ENCODE data around the gene SNRPE.

Gene SNRPE

DNA sequence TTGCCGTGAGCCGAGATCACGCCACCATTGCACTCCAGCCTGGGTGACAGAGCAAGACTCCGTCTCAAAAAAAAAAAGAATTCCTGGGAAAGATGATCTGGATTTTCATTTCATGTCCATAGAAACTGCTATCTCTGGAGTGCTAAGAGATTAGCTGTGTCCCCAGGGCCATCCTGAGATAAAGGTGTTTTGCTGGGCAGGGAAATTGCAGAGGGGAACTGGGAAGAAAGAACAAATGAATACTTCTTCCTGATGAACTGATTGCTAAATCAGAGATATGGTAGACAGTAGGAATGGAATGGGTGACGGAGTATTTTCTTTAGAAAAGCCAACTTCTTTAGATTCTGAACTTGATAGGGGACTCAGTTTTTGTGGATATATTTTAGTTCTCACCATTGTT is 19.2 kb downstream of the SNRPE start:
- no peak for DNase-seq (ENCODE audit: low read depth)

DNA sequence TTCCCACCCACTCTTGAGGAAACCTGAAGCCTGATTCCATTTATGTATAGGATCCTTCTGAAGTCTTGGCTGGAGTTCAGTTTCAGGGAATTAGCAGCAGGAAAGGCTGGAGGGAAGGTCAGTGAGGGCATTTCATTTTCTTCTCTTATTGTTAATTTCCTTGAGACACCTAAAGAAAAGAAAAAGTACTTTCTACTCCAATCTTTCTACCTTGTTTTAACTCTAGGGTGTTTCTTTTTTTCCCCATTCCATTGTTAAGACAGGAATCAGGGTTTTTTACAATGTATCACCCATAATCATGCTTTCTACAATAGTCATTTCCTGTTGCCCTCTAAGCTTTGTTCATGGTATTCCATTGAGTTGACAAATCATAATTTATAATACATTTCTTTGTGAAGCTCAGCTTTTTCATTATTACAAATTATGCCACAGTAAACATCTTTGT is 27.4 kb downstream of the SNRPE start:
- no peak for DNase-seq (ENCODE audit: low read depth)

DNA sequence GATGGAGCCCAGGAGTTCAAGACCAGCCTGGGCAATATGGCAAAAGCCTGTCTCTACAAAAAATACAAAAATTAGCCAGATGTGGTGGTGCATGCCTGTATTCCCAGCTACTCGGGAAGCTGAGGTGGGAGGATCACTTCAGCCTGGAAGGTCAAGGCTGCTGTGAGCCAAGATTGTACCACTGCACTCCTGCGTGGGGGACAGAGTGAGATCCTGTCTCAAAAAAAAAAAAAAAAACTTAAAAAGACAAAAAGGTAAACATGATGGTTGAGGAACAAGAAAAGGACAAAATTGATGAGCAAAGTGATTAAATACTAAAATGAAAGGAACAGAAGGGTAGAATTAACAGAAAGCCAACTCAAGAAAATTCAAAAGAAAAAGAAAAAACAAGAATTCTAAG is 30.6 kb downstream of the SNRPE start:
- DNase-seq (ENCODE audit: low read depth): no peak

DNA sequence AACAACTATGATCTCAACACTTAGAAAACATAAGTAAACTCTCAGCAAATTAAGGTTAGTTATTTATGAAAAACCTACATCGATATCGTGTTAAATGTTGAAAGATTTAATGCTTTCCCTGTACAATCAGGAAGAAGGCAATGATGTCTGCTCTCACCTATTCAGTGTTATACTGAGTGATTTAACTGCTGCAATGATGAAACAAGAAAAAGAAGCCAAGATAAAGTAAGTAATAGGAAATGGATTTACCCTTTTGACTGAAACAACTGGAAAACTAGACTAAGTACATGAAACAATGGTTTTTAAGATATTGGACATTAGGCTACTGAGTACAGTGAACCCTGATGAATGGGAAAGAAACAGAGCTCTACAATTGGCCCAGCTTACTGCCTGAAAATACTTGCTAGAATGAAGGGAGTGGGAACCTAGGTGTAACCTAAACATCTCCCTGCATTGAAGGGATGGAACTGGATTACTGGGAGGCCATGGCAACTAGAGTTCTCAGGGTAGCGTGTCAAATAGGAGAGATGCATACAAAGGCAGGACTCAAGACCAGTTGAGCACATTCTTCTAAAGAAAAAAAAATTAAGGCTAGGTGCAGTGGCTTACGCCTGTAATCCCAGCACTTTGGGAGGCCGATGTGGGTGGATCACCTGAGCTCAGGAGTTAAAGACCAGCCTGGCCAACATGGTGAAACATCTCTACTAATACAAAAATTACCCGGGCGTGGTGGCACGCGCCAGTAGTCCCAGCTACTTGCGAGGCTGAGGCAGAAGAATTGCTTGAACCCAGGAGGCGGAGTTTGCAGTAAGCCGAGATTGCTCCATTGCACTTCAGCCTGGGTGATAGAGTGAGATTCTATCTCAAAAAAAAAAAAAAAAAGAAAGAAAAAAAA is 37.3 kb downstream of the SNRPE start:
- no peak for DNase-seq (ENCODE audit: low read depth)

DNA sequence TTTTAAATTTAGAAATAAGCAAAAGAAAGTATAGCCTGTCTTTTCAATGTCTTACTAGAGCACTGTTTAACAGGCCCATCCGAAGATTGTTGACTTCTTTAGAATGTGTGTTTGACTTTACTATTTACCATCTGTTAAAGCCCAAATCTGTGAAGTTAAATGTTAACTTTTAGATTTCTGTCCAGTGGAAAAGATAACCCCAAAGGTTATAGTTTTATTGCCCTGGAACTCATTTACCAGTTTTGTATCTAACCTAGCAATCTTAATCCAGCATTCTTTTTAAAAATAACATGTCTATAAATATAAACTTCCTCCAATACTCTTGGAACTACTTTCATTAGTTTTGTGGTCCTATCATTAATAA is 37.9 kb downstream of the SNRPE start:
- DNase-seq (ENCODE audit: low read depth): no peak

DNA sequence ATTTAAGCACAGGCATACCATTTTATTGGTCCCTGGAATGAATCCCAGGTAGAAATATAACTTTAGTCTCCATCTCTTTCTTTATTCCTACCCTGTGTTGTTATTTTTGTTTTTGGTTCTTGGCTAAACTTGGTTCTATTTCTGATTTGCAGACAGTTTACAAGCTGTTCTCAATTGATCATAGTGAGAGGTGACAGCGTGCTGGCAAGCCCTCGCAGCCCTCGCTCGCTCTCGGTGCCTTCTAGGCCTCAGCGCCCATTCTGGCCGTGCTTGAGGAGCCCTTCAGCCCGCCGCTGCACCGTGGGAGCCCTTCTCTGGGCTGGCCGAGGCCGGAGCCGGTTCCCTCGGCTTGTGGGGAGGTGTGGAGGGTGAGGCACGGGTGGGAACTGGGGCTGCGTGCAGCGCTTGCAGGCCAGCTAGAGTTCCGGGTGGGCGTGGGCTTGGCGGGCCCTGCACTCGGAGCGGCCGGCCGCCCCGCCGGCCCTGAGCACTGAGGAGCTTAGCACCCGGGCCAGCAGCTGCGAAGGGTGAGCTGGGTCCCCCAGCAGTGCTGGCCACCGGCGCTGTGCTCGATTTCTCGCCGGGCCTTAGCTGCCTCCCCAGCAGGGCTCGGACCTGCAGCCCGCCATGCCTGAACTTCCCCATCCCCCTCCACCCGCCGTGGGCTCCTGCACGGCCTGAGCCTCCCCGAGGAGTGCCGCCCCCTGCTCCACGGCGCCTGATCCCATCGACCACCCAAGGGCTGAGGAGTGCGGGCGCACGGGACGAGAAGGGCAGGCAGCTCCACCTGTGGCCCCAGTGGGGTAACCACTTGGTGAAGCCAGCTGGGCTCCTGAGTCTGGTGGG is 38.7 kb downstream of the SNRPE start:
- no peak for DNase-seq (ENCODE audit: low read depth)

DNA sequence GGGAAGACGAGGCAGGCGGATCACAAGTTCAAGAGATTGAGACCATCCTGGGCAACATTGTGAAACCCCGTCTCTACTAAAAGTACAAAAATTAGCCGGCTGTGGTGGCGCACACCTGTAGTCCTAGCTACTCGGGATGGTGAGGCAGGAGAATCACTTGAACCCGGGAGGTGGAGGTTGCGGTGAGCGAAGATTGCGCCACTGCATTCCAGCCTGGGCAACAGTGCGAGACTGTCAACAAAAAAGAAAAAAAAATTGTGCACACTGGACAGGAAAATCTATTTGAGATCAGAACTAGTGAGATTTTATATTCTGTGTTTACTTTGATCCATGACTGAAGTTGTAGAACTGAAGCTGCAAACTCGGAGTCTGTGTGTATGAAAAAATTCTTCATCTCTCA is 40.2 kb downstream of the SNRPE start:
- DNase-seq (ENCODE audit: low read depth): no peak

DNA sequence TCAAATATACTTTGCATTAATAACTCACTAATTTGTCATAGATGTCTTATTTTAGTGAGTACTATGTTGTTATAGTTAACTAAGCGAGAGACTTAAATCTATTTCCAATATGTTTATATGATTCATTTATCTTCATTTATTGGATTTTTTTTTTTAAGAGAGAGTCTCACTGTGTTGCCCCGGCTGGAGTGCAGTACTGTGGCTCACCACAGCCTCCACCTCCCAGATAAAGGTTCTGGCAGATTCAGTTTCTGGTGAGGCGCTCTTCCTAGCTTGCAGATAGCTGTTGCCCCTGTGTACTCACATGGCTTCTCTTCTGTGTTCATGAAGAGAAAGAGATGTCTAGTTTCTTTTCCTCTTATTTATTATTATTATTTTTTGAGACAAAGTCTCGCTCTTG is 43.9 kb downstream of the SNRPE start:
- no peak for DNase-seq (ENCODE audit: low read depth)

DNA sequence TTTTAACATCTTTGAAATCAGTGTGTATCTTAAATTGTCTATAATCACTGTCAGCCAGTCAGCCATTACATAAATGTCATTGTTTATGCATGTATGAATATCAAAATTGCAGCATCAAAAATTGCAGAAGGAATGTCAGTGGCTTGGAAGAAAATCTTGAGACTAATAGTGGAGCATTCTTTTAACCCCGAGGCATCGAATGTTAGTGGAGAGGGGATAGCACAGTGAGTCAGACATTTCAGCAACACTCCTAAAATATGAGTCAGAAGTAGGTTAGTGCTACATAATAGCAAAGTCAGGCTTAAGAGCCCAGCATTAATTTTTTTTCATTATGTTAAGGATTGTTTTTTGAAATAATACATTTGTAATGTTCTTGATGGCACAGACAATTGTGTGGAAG is 45.5 kb downstream of the SNRPE start:
- DNase-seq (ENCODE audit: low read depth): no peak

DNA sequence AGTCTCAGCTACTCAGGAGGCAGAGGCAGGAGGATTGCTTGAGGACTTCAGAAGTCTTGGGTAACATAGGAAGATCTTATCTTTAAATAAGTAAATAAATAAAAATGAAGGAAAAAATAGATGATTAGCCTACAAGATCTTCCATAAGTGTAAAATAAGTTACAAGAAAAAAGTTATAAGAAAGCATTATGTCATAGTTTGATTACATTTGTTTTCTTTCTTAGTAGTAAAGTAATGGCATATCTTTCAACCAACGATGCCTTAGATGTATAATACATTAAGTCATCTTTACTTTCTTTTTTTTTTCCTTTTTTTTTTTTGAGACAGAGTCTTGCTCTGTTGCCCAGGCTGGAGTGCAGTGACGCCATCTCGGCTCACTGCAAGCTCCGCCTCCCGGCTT is 46.5 kb downstream of the SNRPE start:
- no peak for DNase-seq (ENCODE audit: low read depth)

DNA sequence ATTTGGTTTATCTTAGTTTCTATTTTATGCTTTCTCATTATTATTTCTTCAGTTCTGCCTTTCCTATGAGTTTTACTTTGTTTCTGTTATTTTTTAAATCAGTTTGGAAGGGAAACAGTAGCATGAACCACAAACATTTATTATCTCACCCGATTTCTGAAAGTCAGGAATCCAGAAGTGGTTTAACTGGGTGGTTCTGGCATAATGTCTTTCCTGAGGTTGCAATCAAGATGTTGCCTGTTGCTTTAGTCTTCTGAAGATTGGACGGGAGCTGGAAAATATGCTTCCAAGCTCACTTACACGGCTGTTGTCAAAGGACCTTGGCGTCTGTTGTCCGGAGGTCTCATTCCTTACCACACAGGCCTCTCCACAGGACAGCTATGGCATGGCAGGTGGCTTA is 50.4 kb downstream of the SNRPE start:
- DNase-seq (ENCODE audit: low read depth): no peak

DNA sequence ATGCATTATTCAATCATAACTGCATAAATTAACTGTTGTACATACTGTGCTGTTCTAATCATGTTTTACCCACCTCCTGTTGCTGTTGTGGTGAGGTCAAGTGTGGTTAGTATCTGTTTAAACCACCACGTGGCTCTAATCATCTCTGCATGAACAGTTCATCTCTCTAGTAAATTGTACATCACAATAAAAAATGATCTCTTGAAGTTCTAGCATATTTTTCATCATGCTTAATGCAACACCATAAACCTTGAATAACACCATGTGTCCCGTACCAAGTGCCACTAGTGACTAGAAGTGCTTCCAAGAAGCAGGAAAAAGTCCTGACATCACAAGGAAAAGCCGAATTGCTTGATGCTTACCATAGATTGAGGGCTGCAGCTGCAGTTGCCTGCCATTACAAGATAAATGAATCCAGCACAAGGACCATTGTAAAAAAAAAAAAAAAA is 51.7 kb downstream of the SNRPE start:
- no peak for DNase-seq (ENCODE audit: low read depth)

DNA sequence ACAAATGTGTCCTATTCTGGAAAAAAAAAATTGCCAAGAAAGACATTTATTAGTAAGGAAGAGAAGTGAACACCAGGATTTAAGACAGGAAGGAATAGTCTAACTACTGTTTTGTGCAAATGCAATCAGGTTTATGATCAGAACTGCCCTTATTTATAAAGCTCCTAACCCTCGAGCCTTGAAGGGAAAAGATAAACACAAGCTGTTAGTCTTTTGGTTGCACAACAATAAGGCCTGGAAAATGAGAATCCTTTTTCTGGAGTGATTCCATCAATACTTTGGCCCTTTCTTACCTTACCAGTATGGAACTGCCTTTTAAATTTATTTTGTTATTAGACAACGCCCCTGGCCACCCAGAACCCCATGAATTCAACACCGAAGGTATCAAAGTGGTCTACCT is 52.9 kb downstream of the SNRPE start:
- DNase-seq (ENCODE audit: low read depth): no peak

DNA sequence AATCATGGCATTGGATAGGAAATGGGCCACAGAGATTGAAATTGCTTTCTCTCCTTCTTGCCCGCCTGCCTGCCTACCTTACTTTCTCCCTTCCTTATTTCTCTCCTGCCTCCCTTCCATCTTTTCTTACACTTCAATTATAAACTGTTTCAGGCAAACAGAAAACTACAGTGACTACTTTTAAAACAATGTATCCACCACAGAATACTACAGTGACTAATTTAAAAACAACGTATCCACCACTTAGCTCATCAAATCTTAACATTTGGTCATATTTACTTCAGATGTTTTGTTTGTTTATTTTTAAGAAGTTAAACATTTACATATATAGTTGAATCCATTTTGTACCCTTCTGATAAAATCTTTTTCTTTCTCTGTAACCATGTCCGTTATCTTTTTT is 54.4 kb downstream of the SNRPE start:
- no peak for DNase-seq (ENCODE audit: low read depth)

DNA sequence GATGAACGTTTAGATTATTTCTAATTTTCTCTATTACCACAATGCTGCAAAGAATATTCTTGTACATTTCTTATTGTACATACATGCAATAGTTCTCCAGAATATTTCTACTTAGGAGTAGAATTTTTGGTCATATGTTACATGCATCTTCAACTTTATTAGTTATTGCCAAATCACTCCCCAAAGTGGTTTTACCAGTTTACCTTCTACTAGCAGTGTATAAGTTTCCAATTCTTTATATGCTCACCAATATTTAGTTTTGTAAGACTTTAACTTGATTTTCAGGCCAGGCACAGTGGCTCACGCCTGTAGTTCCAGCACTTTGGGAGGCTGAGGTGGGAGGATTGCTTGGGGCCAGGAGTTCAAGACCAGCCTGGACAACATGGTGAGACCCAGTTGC is 55.4 kb downstream of the SNRPE start:
- DNase-seq (ENCODE audit: low read depth): no peak
